Effector memory CD8-positive, alpha-beta T cell (primary cell): ENCODE measurements around the gene SCD.
"Not testable (repeated sequence)": the region's sequence is repeated elsewhere in the genome, so short reads cannot be mapped to it uniquely, and the experiment has no call there.

Experiments used
- ATAC-seq: fragments of 150-1000 bp; cut with Tn5 transposase; replicated peaks from 2 replicates; pipeline ENCODE4 v1.10.0; 2021; ENCODE audit warnings: mild to moderate bottlenecking, moderate library complexity
- DNase-seq, 3 experiments: peaks; one replicate each; pipeline ENCODE4 v3.0.0; 2021
- H3K27ac Mint-ChIP-seq, 2 donors: one replicate each; pipeline ENCODE4 v1.8.0; 2022; ENCODE audit warnings: mild to moderate bottlenecking in 2 of 2, mixed read lengths in 2 of 2, moderate library complexity in 2 of 2
- H3K27me3 Mint-ChIP-seq, 2 donors: one replicate each; pipeline ENCODE4 v1.8.0; 2022; ENCODE audit warnings: mixed read lengths in 2 of 2
- H3K36me3 Mint-ChIP-seq: one replicate; pipeline ENCODE4 v1.8.0; 2022; ENCODE audit warnings: mild to moderate bottlenecking, moderate library complexity, mixed read lengths; ENCODE audit not compliant: insufficient read depth
- H3K4me1 Mint-ChIP-seq, 2 donors: one replicate each; pipeline ENCODE4 v1.8.0; 2022; ENCODE audit warnings: low read depth in 2 of 2, mixed read lengths in 2 of 2
- H3K4me3 Mint-ChIP-seq, 2 donors: one replicate each; pipeline ENCODE4 v1.8.0; 2022; ENCODE audit warnings: mild to moderate bottlenecking in 2 of 2, mixed read lengths in 2 of 2, moderate library complexity in 2 of 2
- H3K9me3 Mint-ChIP-seq, 2 donors: one replicate each; pipeline ENCODE4 v1.8.0; 2022; ENCODE audit warnings: mixed read lengths in 2 of 2

The SCD gene

GRCh38 chr10:100374677-100375353, 27.8 kb downstream of the SCD start:
- not testable (repeated sequence) for ATAC-seq, H3K27ac Mint-ChIP-seq, H3K4me3 Mint-ChIP-seq, DNase-seq, H3K9me3 Mint-ChIP-seq, H3K27me3 Mint-ChIP-seq
- Mint-ChIP-seq H3K4me1 (peaks cover 16 to 28% of the 10 kb centered on the region in 2 donors), H3K36me3 (peaks cover 23% of the 10 kb centered on the region)

- H3K36me3 Mint-ChIP-seq, ATAC-seq, H3K4me3 Mint-ChIP-seq, H3K4me1 Mint-ChIP-seq, H3K27me3 Mint-ChIP-seq, DNase-seq, H3K9me3 Mint-ChIP-seq: not testable (repeated sequence)
- peak overlapping the region in 1 of 2 donors; percentile 33 for H3K27ac Mint-ChIP-seq
Measured at GRCh38 chr10:100376656-100377055, 29.6 kb downstream of the SCD start.

GRCh38 chr10:100377830-100378229, 30.8 kb downstream of the SCD start:
- ATAC-seq (no peak), DNase-seq (peak in 2 of 3 experiments; percentile 5)
- peak overlapping the region in 1 of 2 donors; percentile 69 for H3K27ac Mint-ChIP-seq
- H3K4me1 Mint-ChIP-seq = peaks cover 5 to 9% of the 10 kb centered on the region in 2 donors
- H3K36me3 Mint-ChIP-seq = no peaks in the 10 kb centered on the region
- H3K9me3 Mint-ChIP-seq = no peaks in the 10 kb centered on the region
- H3K27me3 Mint-ChIP-seq = no peaks in the 10 kb centered on the region
- H3K4me3 Mint-ChIP-seq = no peak overlapping the region

- DNase-seq (no peak), ATAC-seq (no peak)
- Mint-ChIP-seq H3K36me3 (no peaks in the 10 kb centered on the region), H3K4me3 (no peak overlapping the region), H3K4me1 (peaks cover 5 to 9% of the 10 kb centered on the region in 2 donors), H3K27me3 (no peaks in the 10 kb centered on the region), H3K9me3 (no peaks in the 10 kb centered on the region), H3K27ac (no peak overlapping the region)
Measured at GRCh38 chr10:100380400-100380799, 33.4 kb downstream of the SCD start.

GRCh38 chr10:100382553-100382952, 35.5 kb downstream of the SCD start:
- peaks cover 4 to 6% of the 10 kb centered on the region in 2 donors for H3K4me1 Mint-ChIP-seq
- no peaks in the 10 kb centered on the region for H3K9me3 Mint-ChIP-seq
- no peaks in the 10 kb centered on the region for H3K27me3 Mint-ChIP-seq
- no peak overlapping the region for H3K4me3 Mint-ChIP-seq
- peak overlapping the region in 1 of 2 donors; percentile 24 for H3K27ac Mint-ChIP-seq
- DNase-seq (no peak), ATAC-seq (no peak)
- H3K36me3 Mint-ChIP-seq = no peaks in the 10 kb centered on the region

GRCh38 chr10:100383251-100383650, 36.2 kb downstream of the SCD start:
- Mint-ChIP-seq H3K27me3 (no peaks in the 10 kb centered on the region), H3K9me3 (no peaks in the 10 kb centered on the region), H3K27ac (no peak overlapping the region), H3K4me1 (peaks cover 0 to 2% of the 10 kb centered on the region in 2 donors), H3K36me3 (no peaks in the 10 kb centered on the region), H3K4me3 (no peak overlapping the region)
- no peak for DNase-seq
- no peak for ATAC-seq

- DNase-seq = no peak
- no peaks in the 10 kb centered on the region for H3K27me3 Mint-ChIP-seq
- peaks cover 4 to 9% of the 10 kb centered on the region in 2 donors for H3K4me1 Mint-ChIP-seq
- H3K9me3 Mint-ChIP-seq = no peaks in the 10 kb centered on the region
- H3K36me3 Mint-ChIP-seq = no peaks in the 10 kb centered on the region
- ATAC-seq = no peak
- peak overlapping the region in 1 of 2 donors; percentile 3 for H3K27ac Mint-ChIP-seq
- H3K4me3 Mint-ChIP-seq = no peak overlapping the region
Measured at GRCh38 chr10:100391163-100392002, 44.4 kb downstream of the SCD start.

GRCh38 chr10:100392686-100393003, 45.6 kb downstream of the SCD start:
- Mint-ChIP-seq H3K9me3 (no peaks in the 10 kb centered on the region), H3K27ac (no peak overlapping the region), H3K4me1 (peaks cover 4 to 9% of the 10 kb centered on the region in 2 donors), H3K4me3 (no peak overlapping the region), H3K27me3 (no peaks in the 10 kb centered on the region), H3K36me3 (no peaks in the 10 kb centered on the region)
- ATAC-seq (no peak), DNase-seq (no peak)

GRCh38 chr10:100395626-100396025, 48.6 kb downstream of the SCD start:
- ATAC-seq (no peak), DNase-seq (no peak)
- Mint-ChIP-seq H3K36me3 (no peaks in the 10 kb centered on the region), H3K4me3 (no peak overlapping the region), H3K27ac (no peak overlapping the region), H3K4me1 (peaks cover 4 to 9% of the 10 kb centered on the region in 2 donors), H3K9me3 (no peaks in the 10 kb centered on the region), H3K27me3 (no peaks in the 10 kb centered on the region)

GRCh38 chr10:100396605-100397004, 49.6 kb downstream of the SCD start:
- DNase-seq (no peak), ATAC-seq (no peak)
- no peak overlapping the region for H3K27ac Mint-ChIP-seq
- peaks cover 0 to 3% of the 10 kb centered on the region in 2 donors for H3K27me3 Mint-ChIP-seq
- no peak overlapping the region for H3K4me3 Mint-ChIP-seq
- H3K9me3 Mint-ChIP-seq = no peaks in the 10 kb centered on the region
- peaks cover 4 to 5% of the 10 kb centered on the region in 2 donors for H3K4me1 Mint-ChIP-seq
- H3K36me3 Mint-ChIP-seq = no peaks in the 10 kb centered on the region

GRCh38 chr10:100401631-100402328, 54.7 kb downstream of the SCD start:
- Mint-ChIP-seq H3K27me3 (peaks cover 0 to 6% of the 10 kb centered on the region in 2 donors), H3K4me3 (no peak overlapping the region), H3K9me3 (no peaks in the 10 kb centered on the region), H3K4me1 (no peaks in the 10 kb centered on the region), H3K27ac (no peak overlapping the region), H3K36me3 (no peaks in the 10 kb centered on the region)
- DNase-seq (no peak), ATAC-seq (no peak)

GRCh38 chr10:100403734-100404133, 56.7 kb downstream of the SCD start:
- Mint-ChIP-seq H3K9me3 (no peaks in the 10 kb centered on the region), H3K4me1 (no peaks in the 10 kb centered on the region), H3K27ac (no peak overlapping the region), H3K36me3 (no peaks in the 10 kb centered on the region), H3K4me3 (no peak overlapping the region), H3K27me3 (peaks cover 0 to 6% of the 10 kb centered on the region in 2 donors)
- DNase-seq (no peak), ATAC-seq (no peak)

- H3K9me3 Mint-ChIP-seq = peaks cover 0 to 2% of the 10 kb centered on the region in 2 donors
Measured at GRCh38 chr10:100413173-100413572, 66.1 kb downstream of the SCD start.

More at GRCh38 chr10:100413173-100413572, 66.1 kb downstream of the SCD start:
- Mint-ChIP-seq H3K36me3 (peaks cover 3% of the 10 kb centered on the region), H3K27me3 (peaks cover 17 to 33% of the 10 kb centered on the region in 2 donors), H3K4me3 (no peak overlapping the region), H3K4me1 (no peaks in the 10 kb centered on the region), H3K27ac (no peak overlapping the region)
- DNase-seq (no peak), ATAC-seq (no peak)
